Right lobe of liver (tissue), 4 donors: ENCODE results near the gene AFG1L.

ENCODE experiments used
- POLR2A ChIP-seq: fragments of 450-650 bp; IDR thresholded peaks from one replicate; pipeline ENCODE4 v1.6.1; 2017; ENCODE audit warnings: antibody characterized with exemption, mild to moderate bottlenecking
- TF ChIP-seq, protein P1 (sequence below), 4 donors: fragments of 200-600 bp in 3 of 4; fragments of 450-650 bp in 1 of 4; IDR thresholded peaks; one replicate each; pipeline versions ENCODE4 v1.5.1 to v1.8.0; 2016 to 2022; ENCODE audit warnings: antibody characterized with exemption in 4 of 4, mild to moderate bottlenecking in 2 of 4
- donor health status: DM: no; HTN: no; CAD: no.
- donor health status: DM: no; HTN: no; CAD: no.
- donor health status: DM: no; HTN: yes; CAD: no.

GRCh38 chr6:108254433-108255410 lies 40.1 kb upstream of the AFG1L start:
- no peak for TF ChIP-seq POLR2A
- TF ChIP-seq, protein P1, sequence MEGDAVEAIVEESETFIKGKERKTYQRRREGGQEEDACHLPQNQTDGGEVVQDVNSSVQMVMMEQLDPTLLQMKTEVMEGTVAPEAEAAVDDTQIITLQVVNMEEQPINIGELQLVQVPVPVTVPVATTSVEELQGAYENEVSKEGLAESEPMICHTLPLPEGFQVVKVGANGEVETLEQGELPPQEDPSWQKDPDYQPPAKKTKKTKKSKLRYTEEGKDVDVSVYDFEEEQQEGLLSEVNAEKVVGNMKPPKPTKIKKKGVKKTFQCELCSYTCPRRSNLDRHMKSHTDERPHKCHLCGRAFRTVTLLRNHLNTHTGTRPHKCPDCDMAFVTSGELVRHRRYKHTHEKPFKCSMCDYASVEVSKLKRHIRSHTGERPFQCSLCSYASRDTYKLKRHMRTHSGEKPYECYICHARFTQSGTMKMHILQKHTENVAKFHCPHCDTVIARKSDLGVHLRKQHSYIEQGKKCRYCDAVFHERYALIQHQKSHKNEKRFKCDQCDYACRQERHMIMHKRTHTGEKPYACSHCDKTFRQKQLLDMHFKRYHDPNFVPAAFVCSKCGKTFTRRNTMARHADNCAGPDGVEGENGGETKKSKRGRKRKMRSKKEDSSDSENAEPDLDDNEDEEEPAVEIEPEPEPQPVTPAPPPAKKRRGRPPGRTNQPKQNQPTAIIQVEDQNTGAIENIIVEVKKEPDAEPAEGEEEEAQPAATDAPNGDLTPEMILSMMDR (IDR thresholded peaks at IDR 0.05): no peak
